Thymus (tissue), 14 donors: Measurements from ENCODE around the gene SLC47A1. TPM values are rescaled to one million over a fixed set of nuclear protein-coding genes. Genes with fewer than 3 reads are reported as not detected.
A peak's percentile ranks its signal among the peaks of the same experiment; 100 is the strongest.

Experiments
- DNase-seq, 9 donors: peaks; one replicate each; pipeline ENCODE4 v3.0.0-alpha.2; 2013; ENCODE audit warnings: low spot score in 9 of 9, low read depth in 6 of 9, missing footprints in 1 of 9
- H3K27ac ChIP-seq, 2 donors: one replicate each; pipeline ENCODE4 v1.5.1; 2013; ENCODE audit warnings: control low read depth in 1 of 2, low read depth in 1 of 2, low read length in 1 of 2, mild to moderate bottlenecking in 1 of 2, moderate library complexity in 1 of 2
- H3K27me3 ChIP-seq, 2 donors: one replicate each; pipeline ENCODE4 v1.5.1; 2013; ENCODE audit warnings: low read length in 1 of 2; ENCODE audit not compliant: control insufficient read depth in 2 of 2, insufficient read depth in 1 of 2
- H3K36me3 ChIP-seq, 2 donors: one replicate each; pipeline ENCODE4 v1.5.1; 2013; ENCODE audit warnings: low read length in 1 of 2, mild to moderate bottlenecking in 1 of 2, moderate library complexity in 1 of 2; ENCODE audit not compliant: control insufficient read depth in 2 of 2, insufficient read depth in 2 of 2
- H3K4me1 ChIP-seq, 2 donors: one replicate each; pipeline ENCODE4 v1.5.1; 2013; ENCODE audit warnings: low read length in 2 of 2; ENCODE audit not compliant: control insufficient read depth in 2 of 2, insufficient read depth in 2 of 2
- H3K4me3 ChIP-seq, 2 donors: one replicate each; pipeline ENCODE4 v1.5.1; 2013; ENCODE audit warnings: low read length in 2 of 2, control low read depth in 1 of 2, mild to moderate bottlenecking in 1 of 2
- H3K9me3 ChIP-seq, 2 donors: one replicate each; pipeline ENCODE4 v1.5.1; 2013; ENCODE audit warnings: low read length in 1 of 2, mild to moderate bottlenecking in 1 of 2; ENCODE audit not compliant: control insufficient read depth in 2 of 2, insufficient read depth in 1 of 2
- WGBS: extraction: QIAGEN DNeasy Blood & Tissue Kit; methylation state at CpG from one replicate; pipeline ENCODE4 v1.1.7; 2013; 5-methylcytosine and 5-hydroxymethylcytosine counted together
- long read RNA-seq, 10 donors: transcript quantifications; one replicate each; lab custom pipeline, GENCODE V29; 2026
- polyA plus RNA-seq: library from polyadenylated mRNA; stranded (reverse); fragments of 200-250 nt; gene quantifications from one replicate; pipeline ENCODE4 v1.2.3, GENCODE V29; 2013
- total RNA-seq: library from RNA; stranded (reverse); fragments of 120-200 nt; gene quantifications from one replicate; pipeline ENCODE4 v1.2.4, GENCODE V29; 2013
- donor health status: healthy.

Gene SLC47A1, protein sequence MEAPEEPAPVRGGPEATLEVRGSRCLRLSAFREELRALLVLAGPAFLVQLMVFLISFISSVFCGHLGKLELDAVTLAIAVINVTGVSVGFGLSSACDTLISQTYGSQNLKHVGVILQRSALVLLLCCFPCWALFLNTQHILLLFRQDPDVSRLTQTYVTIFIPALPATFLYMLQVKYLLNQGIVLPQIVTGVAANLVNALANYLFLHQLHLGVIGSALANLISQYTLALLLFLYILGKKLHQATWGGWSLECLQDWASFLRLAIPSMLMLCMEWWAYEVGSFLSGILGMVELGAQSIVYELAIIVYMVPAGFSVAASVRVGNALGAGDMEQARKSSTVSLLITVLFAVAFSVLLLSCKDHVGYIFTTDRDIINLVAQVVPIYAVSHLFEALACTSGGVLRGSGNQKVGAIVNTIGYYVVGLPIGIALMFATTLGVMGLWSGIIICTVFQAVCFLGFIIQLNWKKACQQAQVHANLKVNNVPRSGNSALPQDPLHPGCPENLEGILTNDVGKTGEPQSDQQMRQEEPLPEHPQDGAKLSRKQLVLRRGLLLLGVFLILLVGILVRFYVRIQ
- 0.33 TPM for total RNA-seq
- polyA plus RNA-seq: 1.4 TPM
- long read RNA-seq, donor 1: 0 reads
- long read RNA-seq, donor 2: 0 reads
- long read RNA-seq, donor 3: 0 reads
- long read RNA-seq, donor 4: 0 reads
- long read RNA-seq, donor 5, partial matches to known transcripts: 0 of 2 reads
- long read RNA-seq, donor 5, other reads (novel, unspliced or antisense): 0 of 2 reads
- long read RNA-seq, donor 6: 0 reads
- long read RNA-seq, donor 7: 0 reads
- long read RNA-seq, donor 8, partial matches to known transcripts: 0 of 1 reads
- long read RNA-seq, donor 8, other reads (novel, unspliced or antisense): 0 of 1 reads
- long read RNA-seq, donor 9: 0 reads
- long read RNA-seq, donor 10: 0 reads

GRCh38 chr17:19533718-19534561 is at the start of gene SLC47A1:
Gene SLC47A1 (plus strand): TSS chr17:19533854. CDS start chr17:19533940, 86 bp downstream.
- Histone ChIP-seq H3K36me3 (no peaks in the 10 kb centered on the region), H3K27me3 (peaks cover 60 to 88% of the 10 kb centered on the region in 2 donors), H3K9me3 (no peaks in the 10 kb centered on the region), H3K27ac (no peak within 1 kb of the TSS), H3K4me1 (no peaks in the 10 kb centered on the region), H3K4me3 (peak within 1 kb of the TSS in 1 of 2 donors; percentile 24)
- 2% methylated on average over 87 of the region's 87 CpGs for WGBS
- DNase-seq: no peak

GRCh38 chr17:19485800-19486340 is 47.8 kb upstream of the SLC47A1 start:
- DNase-seq: no peak
- Histone ChIP-seq H3K27me3 (peaks cover 0 to 2% of the 10 kb centered on the region in 2 donors), H3K9me3 (no peaks in the 10 kb centered on the region), H3K27ac (peak overlapping the region in 1 of 2 donors; percentile 42), H3K4me1 (no peaks in the 10 kb centered on the region), H3K36me3 (no peaks in the 10 kb centered on the region), H3K4me3 (no peak overlapping the region)
- WGBS: 78% methylated on average over 3 of the region's 3 CpGs

DNA sequence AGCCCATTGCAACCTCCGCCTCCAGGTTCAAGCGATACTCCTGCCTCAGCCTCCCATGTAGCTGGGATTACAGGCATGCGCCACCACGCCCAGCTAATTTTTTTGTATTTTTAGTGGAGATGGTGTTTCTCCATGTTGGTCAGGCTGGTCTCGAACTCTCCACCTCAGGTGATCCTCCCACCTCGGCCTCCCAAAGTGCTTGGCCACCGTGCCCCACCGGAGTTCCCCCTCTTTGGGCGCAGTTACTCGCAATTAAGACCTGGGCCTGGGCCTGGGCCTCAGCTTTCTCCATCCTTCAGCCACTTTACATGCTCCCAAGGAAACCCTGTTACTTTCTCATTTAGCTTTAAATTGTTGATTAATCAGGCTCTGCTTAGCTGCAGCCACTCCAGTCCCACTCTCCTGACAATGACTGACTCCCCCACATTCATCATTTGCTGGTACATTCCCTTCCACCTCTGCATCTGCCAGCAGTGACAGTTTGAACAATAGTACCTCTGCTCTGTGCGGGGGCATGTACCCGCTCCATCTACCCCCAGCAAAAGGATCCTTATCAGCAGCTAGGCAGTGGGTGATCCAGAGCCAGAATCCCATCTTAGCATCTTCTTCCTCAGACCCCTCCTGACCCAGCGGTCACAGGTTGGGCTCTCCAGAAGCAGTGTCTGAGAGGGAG is 47.2 kb upstream of the SLC47A1 start:
- Histone ChIP-seq H3K4me3 (no peak overlapping the region), H3K36me3 (no peaks in the 10 kb centered on the region), H3K4me1 (no peaks in the 10 kb centered on the region), H3K27me3 (peaks cover 0 to 2% of the 10 kb centered on the region in 2 donors), H3K27ac (no peak overlapping the region), H3K9me3 (no peaks in the 10 kb centered on the region)
- no peak for DNase-seq
- 97% methylated on average over 13 of the region's 13 CpGs for WGBS

GRCh38 chr17:19487024-19487600 is 46.5 kb upstream of the SLC47A1 start:
- no peak for DNase-seq
- H3K27me3 ChIP-seq: peaks cover 0 to 2% of the 10 kb centered on the region in 2 donors
- no peak overlapping the region for H3K27ac ChIP-seq
- H3K36me3 ChIP-seq: no peaks in the 10 kb centered on the region
- H3K4me1 ChIP-seq: no peaks in the 10 kb centered on the region
- H3K4me3 ChIP-seq: no peak overlapping the region
- 87% methylated on average over 12 of the region's 12 CpGs for WGBS
- no peaks in the 10 kb centered on the region for H3K9me3 ChIP-seq

- no peak for DNase-seq
- Histone ChIP-seq H3K36me3 (no peaks in the 10 kb centered on the region), H3K4me3 (no peak overlapping the region), H3K27ac (no peak overlapping the region), H3K27me3 (peaks cover 0 to 2% of the 10 kb centered on the region in 2 donors), H3K9me3 (no peaks in the 10 kb centered on the region), H3K4me1 (no peaks in the 10 kb centered on the region)
- 96% methylated on average over 5 of the region's 5 CpGs for WGBS
These were observed 41.5 kb upstream of the SLC47A1 start for GRCh38 chr17:19492141-19492540.

GRCh38 chr17:19494961-19495806 is 38.5 kb upstream of the SLC47A1 start:
- no peaks in the 10 kb centered on the region for H3K27me3 ChIP-seq
- no peaks in the 10 kb centered on the region for H3K9me3 ChIP-seq
- H3K4me3 ChIP-seq: no peak overlapping the region
- no peaks in the 10 kb centered on the region for H3K4me1 ChIP-seq
- H3K27ac ChIP-seq: no peak overlapping the region
- no peak for DNase-seq
- no peaks in the 10 kb centered on the region for H3K36me3 ChIP-seq
- WGBS: 95% methylated on average over 40 of the region's 40 CpGs

DNA sequence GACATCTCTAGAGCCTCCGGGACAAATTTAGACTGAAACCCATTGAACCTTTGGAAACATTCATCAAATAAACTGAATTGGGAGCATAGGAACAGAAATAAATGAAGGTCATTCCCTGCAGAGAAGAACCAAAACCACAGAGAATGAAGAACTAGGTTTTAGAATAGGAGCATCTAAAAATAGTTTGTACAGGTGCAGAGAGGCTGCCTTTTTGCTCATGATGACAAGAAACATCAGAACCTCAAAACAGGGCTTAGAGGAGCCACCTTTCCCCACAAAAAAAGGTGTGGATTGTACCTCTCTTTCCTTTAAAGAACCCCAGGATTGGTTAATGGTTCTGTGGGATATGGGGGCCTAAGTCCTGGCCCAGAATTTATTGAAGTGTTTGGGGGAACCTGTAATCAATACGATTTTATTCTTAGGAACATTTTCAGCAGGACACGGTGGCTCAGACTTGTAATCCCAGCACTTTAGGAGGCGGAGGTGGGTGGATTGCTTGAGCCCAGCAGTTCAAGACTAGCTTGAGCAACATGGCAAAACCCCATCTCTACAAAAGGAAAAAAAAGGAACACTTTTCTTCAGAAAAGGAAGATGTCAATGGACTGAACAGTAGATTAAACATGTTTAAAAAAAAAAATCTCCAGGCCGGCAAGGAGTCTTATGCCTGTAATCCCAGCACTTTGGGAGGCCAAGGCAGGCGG is 37.7 kb upstream of the SLC47A1 start:
- no peak for DNase-seq
- Histone ChIP-seq H3K36me3 (no peaks in the 10 kb centered on the region), H3K27ac (no peak overlapping the region), H3K9me3 (no peaks in the 10 kb centered on the region), H3K4me3 (no peak overlapping the region), H3K4me1 (no peaks in the 10 kb centered on the region), H3K27me3 (peaks cover 0 to 1% of the 10 kb centered on the region in 2 donors)
- WGBS: 95% methylated on average over 6 of the region's 6 CpGs
